ENCODE measurements around the gene MAP1B. TPM values are rescaled to one million over a fixed set of nuclear protein-coding genes. Genes with fewer than 3 reads are reported as not detected.
A peak's percentile ranks its signal among the peaks of the same experiment; 100 is the strongest.
"Not testable (repeated sequence)": the region's sequence is repeated elsewhere in the genome, so short reads cannot be mapped to it uniquely, and the experiment has no call there.

The MAP1B gene
- polyA plus RNA-seq (ENCODE audit: insufficient read length in 4 of 4), result 10 to 100 TPM; 11.6 to 50.2 (median 23.0) TPM

- peak; percentile 52 to 58 (median 58) for DNase-seq (ENCODE audit: low read depth in 4 of 4, low spot score in 3 of 4)
Observed at GRCh38 chr5:72107131-72107900, at the start of gene MAP1B. Gene MAP1B (plus strand): TSS chr5:72107475. CDS start chr5:72107532, 57 bp downstream.

- no peak for DNase-seq (ENCODE audit: low read depth in 4 of 4, low spot score in 3 of 4)
Observed at GRCh38 chr5:72057816-72058215, 49.5 kb upstream of the MAP1B start.

GRCh38 chr5:72063219-72063819, 44.0 kb upstream of the MAP1B start:
- peak in 3 of 4 donors; percentile 16 to 27 (median 24) for DNase-seq (ENCODE audit: low read depth in 4 of 4, low spot score in 3 of 4)

- no peak for DNase-seq (ENCODE audit: low read depth in 4 of 4, low spot score in 3 of 4)
Observed at GRCh38 chr5:72064801-72065570, 42.3 kb upstream of the MAP1B start.

GRCh38 chr5:72065751-72066255, 41.5 kb upstream of the MAP1B start:
- DNase-seq (ENCODE audit: low read depth in 4 of 4, low spot score in 3 of 4), result peak in 3 of 4 donors; percentile 1 to 32 (median 10)

GRCh38 chr5:72066705-72067107, 40.6 kb upstream of the MAP1B start:
- no peak for DNase-seq (ENCODE audit: low read depth in 4 of 4, low spot score in 3 of 4)

- DNase-seq (ENCODE audit: low read depth in 4 of 4, low spot score in 3 of 4), result no peak
Observed at GRCh38 chr5:72067682-72068470, 39.4 kb upstream of the MAP1B start.

- no peak for DNase-seq (ENCODE audit: low read depth in 4 of 4, low spot score in 3 of 4)
Observed at GRCh38 chr5:72070529-72070928, 36.7 kb upstream of the MAP1B start.

- no peak for DNase-seq (ENCODE audit: low read depth in 4 of 4, low spot score in 3 of 4)
Observed at GRCh38 chr5:72071906-72072305, 35.4 kb upstream of the MAP1B start.

- no peak for DNase-seq (ENCODE audit: low read depth in 4 of 4, low spot score in 3 of 4)
Observed at GRCh38 chr5:72074251-72074650, 33.0 kb upstream of the MAP1B start.

- DNase-seq (ENCODE audit: low read depth in 4 of 4, low spot score in 3 of 4), result no peak
Observed at GRCh38 chr5:72075461-72075860, 31.8 kb upstream of the MAP1B start.

- DNase-seq (ENCODE audit: low read depth in 4 of 4, low spot score in 3 of 4), result no peak
Observed at GRCh38 chr5:72076621-72077300, 30.5 kb upstream of the MAP1B start.

GRCh38 chr5:72077390-72077789, 29.9 kb upstream of the MAP1B start:
- DNase-seq (ENCODE audit: low read depth in 4 of 4, low spot score in 3 of 4), result no peak

GRCh38 chr5:72079288-72079687, 28.0 kb upstream of the MAP1B start:
- DNase-seq (ENCODE audit: low read depth in 4 of 4, low spot score in 3 of 4), result no peak

- DNase-seq (ENCODE audit: low read depth in 4 of 4, low spot score in 3 of 4), result no peak
Observed at GRCh38 chr5:72082048-72082447, 25.2 kb upstream of the MAP1B start.

- DNase-seq (ENCODE audit: low read depth in 4 of 4, low spot score in 3 of 4), result no peak
Observed at GRCh38 chr5:72084876-72085275, 22.4 kb upstream of the MAP1B start.

- no peak for DNase-seq (ENCODE audit: low read depth in 4 of 4, low spot score in 3 of 4)
Observed at GRCh38 chr5:72085319-72085718, 22.0 kb upstream of the MAP1B start.

- DNase-seq (ENCODE audit: low read depth in 4 of 4, low spot score in 3 of 4), result not testable (repeated sequence)
Observed at GRCh38 chr5:72089713-72090112, 17.6 kb upstream of the MAP1B start.

- DNase-seq (ENCODE audit: low read depth in 4 of 4, low spot score in 3 of 4), result no peak
Observed at GRCh38 chr5:72092074-72092473, 15.2 kb upstream of the MAP1B start.

- no peak for DNase-seq (ENCODE audit: low read depth in 4 of 4, low spot score in 3 of 4)
Observed at GRCh38 chr5:72093217-72093616, 14.1 kb upstream of the MAP1B start.

Data from left renal pelvis (tissue), 4 donors.